Colonic mucosa (tissue), 4 donors: ENCODE measurements around the gene FAM20B. TPM values are rescaled to one million over a fixed set of nuclear protein-coding genes. Genes with fewer than 3 reads are reported as not detected.

Experiments used
- DNase-seq: peaks from one replicate; pipeline ENCODE4 v3.0.0-alpha.2; 2020
- H3K27ac ChIP-seq: fragments of 200-600 bp; one replicate; pipeline ENCODE4 v1.8.0; 2021
- H3K27me3 ChIP-seq: fragments of 200-600 bp; one replicate; pipeline ENCODE4 v1.8.0; 2021
- H3K36me3 ChIP-seq: fragments of 200-600 bp; one replicate; pipeline ENCODE4 v1.8.0; 2021
- H3K4me1 ChIP-seq: fragments of 200-600 bp; one replicate; pipeline ENCODE4 v1.8.0; 2021; ENCODE audit warnings: mild to moderate bottlenecking
- H3K4me3 ChIP-seq: fragments of 200-600 bp; one replicate; pipeline ENCODE4 v1.8.0; 2021
- H3K9ac ChIP-seq, 2 donors: one replicate each; pipeline ENCODE4 v1.7.0; 2013; ENCODE audit warnings: control low read depth in 2 of 2, low read depth in 2 of 2, low read length in 2 of 2
- H3K9me3 ChIP-seq: fragments of 200-600 bp; one replicate; pipeline ENCODE4 v1.8.0; 2021
- intact Hi-C: fragments of 100-400 bp; cut with DNase I; formaldehyde crosslinking; loops from one replicate; pipeline ENCODE4 v1.14.1; 2022
- total RNA-seq, 2 donors: library from RNA; stranded (reverse); fragmentation: NEBNext Ultra II Directional in 1 of 2; extraction: Animal tissue kit (Norgen Biotek cat#: 25700) in 1 of 2; gene quantifications; one replicate each; pipeline ENCODE4 v1.2.1, GENCODE V29; 2021
- TF ChIP-seq, protein P1 (sequence below): fragments of 200-600 bp; IDR thresholded peaks from one replicate; pipeline ENCODE4 v1.8.0; 2022; ENCODE audit warnings: antibody characterized with exemption, mild to moderate bottlenecking
- donor health status: healthy.
- donor health status: DM: no; HTN: no; CAD: no.
- donor health status: DM: no; HTN: no; CAD: no.

The FAM20B gene
- total RNA-seq, 2 donors from 2014 or later: 38.9 to 45.1 TPM

DNA sequence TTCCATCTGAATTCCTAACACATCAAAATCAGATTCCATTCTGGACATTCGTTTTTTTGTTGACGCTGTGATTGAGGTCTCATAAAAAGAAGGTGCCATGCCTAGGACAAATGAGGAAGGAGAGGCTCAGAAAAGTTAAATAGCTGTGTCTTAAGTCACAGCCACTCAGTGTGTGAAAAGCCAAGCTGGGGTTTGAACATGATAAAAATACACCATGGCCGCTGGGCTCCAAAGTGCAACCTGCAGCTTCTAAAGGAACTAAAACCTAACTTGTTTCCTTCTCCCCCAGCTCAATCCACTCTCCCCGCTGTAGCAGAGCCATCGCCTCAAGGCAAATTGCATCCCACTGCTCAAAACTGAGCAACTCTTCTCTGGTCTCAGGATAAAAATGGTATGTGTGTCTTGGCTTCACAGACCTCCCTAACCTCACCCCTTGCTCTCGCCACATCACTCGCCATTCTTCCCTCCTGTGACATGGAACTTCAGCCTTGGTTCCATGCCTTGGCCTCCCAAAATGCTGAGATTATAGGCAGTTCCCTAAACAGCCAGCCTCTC lies 22.1 kb upstream of the FAM20B start:
- intact Hi-C loops: loop anchor here (2.0 to 5.0 kb wide), 2 partner anchors 231 to 461 kb away; no protein-coding TSS in a partner anchor
- Histone ChIP-seq H3K9me3 (no peaks in the 10 kb centered on the region), H3K27ac (peak overlapping the region; percentile 19), H3K36me3 (no peaks in the 10 kb centered on the region), H3K4me1 (no peaks in the 10 kb centered on the region), H3K9ac (peak overlapping the region in 1 of 2 donors; percentile 68), H3K27me3 (no peaks in the 10 kb centered on the region), H3K4me3 (no peak overlapping the region)
- DNase-seq: no peak
- TF ChIP-seq, protein P1, sequence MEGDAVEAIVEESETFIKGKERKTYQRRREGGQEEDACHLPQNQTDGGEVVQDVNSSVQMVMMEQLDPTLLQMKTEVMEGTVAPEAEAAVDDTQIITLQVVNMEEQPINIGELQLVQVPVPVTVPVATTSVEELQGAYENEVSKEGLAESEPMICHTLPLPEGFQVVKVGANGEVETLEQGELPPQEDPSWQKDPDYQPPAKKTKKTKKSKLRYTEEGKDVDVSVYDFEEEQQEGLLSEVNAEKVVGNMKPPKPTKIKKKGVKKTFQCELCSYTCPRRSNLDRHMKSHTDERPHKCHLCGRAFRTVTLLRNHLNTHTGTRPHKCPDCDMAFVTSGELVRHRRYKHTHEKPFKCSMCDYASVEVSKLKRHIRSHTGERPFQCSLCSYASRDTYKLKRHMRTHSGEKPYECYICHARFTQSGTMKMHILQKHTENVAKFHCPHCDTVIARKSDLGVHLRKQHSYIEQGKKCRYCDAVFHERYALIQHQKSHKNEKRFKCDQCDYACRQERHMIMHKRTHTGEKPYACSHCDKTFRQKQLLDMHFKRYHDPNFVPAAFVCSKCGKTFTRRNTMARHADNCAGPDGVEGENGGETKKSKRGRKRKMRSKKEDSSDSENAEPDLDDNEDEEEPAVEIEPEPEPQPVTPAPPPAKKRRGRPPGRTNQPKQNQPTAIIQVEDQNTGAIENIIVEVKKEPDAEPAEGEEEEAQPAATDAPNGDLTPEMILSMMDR: no peak

DNA sequence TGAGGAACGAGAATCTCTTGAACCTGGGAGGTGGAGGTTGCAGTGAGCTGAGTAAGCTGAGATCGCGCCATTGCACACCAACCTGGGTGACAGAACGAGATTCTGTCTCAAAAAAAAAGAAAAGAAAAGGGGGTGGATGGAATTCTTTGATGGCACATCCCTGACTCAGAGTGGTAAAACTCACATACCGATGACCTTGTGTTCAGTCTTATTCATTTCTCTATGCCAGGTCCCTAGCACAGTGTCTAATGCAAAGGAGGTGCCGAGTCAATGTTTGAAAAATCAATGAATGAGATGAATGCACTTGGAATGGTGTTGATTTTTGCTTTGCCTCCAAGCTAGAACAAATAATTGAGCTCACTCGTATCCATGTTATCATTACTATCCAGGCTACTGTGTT lies 18.5 kb upstream of the FAM20B start:
- TF ChIP-seq, protein P1: no peak
- Histone ChIP-seq H3K27ac (no peak overlapping the region), H3K4me1 (no peaks in the 10 kb centered on the region), H3K9me3 (no peaks in the 10 kb centered on the region), H3K36me3 (no peaks in the 10 kb centered on the region), H3K4me3 (no peak overlapping the region), H3K9ac (no peak overlapping the region), H3K27me3 (no peaks in the 10 kb centered on the region)
- no peak for DNase-seq
- intact Hi-C loops: no loop called here

DNA sequence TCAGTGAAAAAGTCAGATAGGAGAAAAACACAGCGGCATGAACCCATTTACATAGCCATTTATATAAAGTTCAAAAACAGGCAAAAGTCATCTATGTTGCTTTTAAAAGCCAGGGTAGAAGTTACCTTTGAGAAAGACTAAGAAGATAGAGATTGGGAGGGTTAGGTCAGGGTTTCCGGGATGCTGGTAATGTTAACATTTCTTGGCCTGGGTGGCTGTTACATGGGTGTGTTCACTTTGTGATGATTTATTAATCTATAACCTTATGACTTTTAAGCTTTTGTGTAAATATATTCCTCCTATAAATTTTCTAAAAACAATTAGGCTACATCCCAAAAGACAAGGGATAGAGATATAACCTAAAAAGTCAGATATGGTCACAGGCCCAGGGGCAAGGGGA lies 15.0 kb upstream of the FAM20B start:
- Histone ChIP-seq H3K27me3 (no peaks in the 10 kb centered on the region), H3K4me3 (no peak overlapping the region), H3K36me3 (no peaks in the 10 kb centered on the region), H3K9me3 (no peaks in the 10 kb centered on the region), H3K27ac (no peak overlapping the region), H3K4me1 (no peaks in the 10 kb centered on the region), H3K9ac (no peak overlapping the region)
- TF ChIP-seq, protein P1: no peak
- intact Hi-C loops: no loop called here
- DNase-seq: no peak

DNA sequence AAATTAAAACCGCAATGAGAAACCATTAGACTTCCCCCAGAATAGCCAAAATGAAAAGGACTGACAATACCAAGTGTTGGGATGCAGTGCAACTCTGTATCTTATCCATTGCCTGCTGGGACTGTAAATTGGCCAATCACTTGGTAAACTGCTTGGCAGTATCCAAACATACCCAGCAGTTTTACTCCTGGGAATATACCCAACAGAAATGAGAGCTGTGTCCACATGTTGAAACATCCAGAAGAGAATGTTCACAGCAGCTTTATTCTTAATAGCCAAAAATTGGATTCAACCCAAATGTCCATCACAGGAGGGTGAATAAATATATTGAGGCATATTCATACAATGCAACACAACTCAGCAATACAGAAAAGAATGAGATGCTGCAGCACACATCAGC lies 13.7 kb upstream of the FAM20B start:
- no peak for DNase-seq
- Histone ChIP-seq H3K4me3 (no peak overlapping the region), H3K27ac (no peak overlapping the region), H3K4me1 (peaks cover 7% of the 10 kb centered on the region), H3K36me3 (no peaks in the 10 kb centered on the region), H3K27me3 (no peaks in the 10 kb centered on the region), H3K9me3 (no peaks in the 10 kb centered on the region), H3K9ac (no peak overlapping the region)
- TF ChIP-seq, protein P1: no peak
- intact Hi-C loops: no loop called here

DNA sequence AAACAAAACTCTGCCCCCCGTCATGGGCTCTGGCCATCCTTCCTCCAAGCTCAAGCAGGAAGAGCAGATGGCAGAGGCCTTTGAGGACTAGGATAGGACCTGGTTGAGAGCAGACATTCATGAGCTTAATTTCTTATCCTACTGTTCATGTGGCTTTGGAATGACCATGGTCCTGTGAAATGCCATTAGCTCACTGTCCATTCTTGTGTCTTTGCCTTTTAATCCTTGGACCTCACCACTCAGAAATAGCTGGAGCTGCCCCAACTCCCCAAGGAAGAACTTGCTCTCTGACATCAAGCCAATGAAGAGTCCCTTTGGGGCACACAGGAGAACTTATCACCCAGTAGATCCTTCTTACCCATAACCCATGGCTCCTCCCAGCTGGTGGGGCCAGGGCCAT lies 11.6 kb upstream of the FAM20B start:
- Histone ChIP-seq H3K4me1 (peaks cover 7% of the 10 kb centered on the region), H3K4me3 (no peak overlapping the region)
- DNase-seq: no peak

More for the DNA sequence above, 11.6 kb upstream of the FAM20B start:
- intact Hi-C loops: no loop called here
- H3K27me3 ChIP-seq: no peaks in the 10 kb centered on the region
- no peak overlapping the region for H3K9ac ChIP-seq
- H3K9me3 ChIP-seq: no peaks in the 10 kb centered on the region
- no peaks in the 10 kb centered on the region for H3K36me3 ChIP-seq
- H3K27ac ChIP-seq: no peak overlapping the region
- TF ChIP-seq, protein P1: no peak
